GF-D8 (cell line): ENCODE data around the gene PRPF19.

ENCODE experiments used
- DNase-seq: peaks from one replicate; lab custom pipeline; 2025; lab: John Stamatoyannopoulos, UW

Gene PRPF19

GRCh38 chr11:60841797-60842667 is 64.4 kb downstream of the PRPF19 start, which contains the start of gene CCDC86:
Gene CCDC86, plus strand, starts transcription at chr11:60842113. Its CDS starts 12 bp downstream, at chr11:60842125.
- peak; percentile 79 for DNase-seq
